Liver (tissue), 9 donors: ENCODE results near the gene DVL1. TPM values are rescaled to one million over a fixed set of nuclear protein-coding genes. Genes with fewer than 3 reads are reported as not detected.

ENCODE experiments used
- DNase-seq: peaks from one replicate; pipeline ENCODE4 v3.0.0-alpha.2; 2017; ENCODE audit warnings: low spot score
- H3K27ac ChIP-seq, 2 donors: one replicate each; pipeline ENCODE4 v1.7.0; 2013; ENCODE audit warnings: inconsistent platforms in 2 of 2, low read length in 2 of 2, control low read depth in 1 of 2, low read depth in 1 of 2, mild to moderate bottlenecking in 1 of 2
- H3K27me3 ChIP-seq, 4 donors: one replicate each; pipeline versions ENCODE4 v1.6.1 to v1.7.0; 2013; ENCODE audit warnings: low read length in 3 of 4, inconsistent platforms in 1 of 4, mild to moderate bottlenecking in 1 of 4, moderate library complexity in 1 of 4; ENCODE audit not compliant: control insufficient read depth in 4 of 4, insufficient read depth in 4 of 4
- H3K36me3 ChIP-seq, 4 donors: one replicate each; pipeline versions ENCODE4 v1.6.1 to v1.7.0; 2013; ENCODE audit warnings: low read length in 3 of 4, mild to moderate bottlenecking in 3 of 4, low read depth in 1 of 4, moderate library complexity in 1 of 4; ENCODE audit not compliant: control insufficient read depth in 4 of 4, insufficient read depth in 3 of 4
- H3K4me1 ChIP-seq, 4 donors: one replicate each; pipeline versions ENCODE4 v1.6.1 to v1.7.0; 2013; ENCODE audit warnings: low read length in 3 of 4, mild to moderate bottlenecking in 3 of 4, moderate library complexity in 1 of 4; ENCODE audit not compliant: control insufficient read depth in 4 of 4, insufficient read depth in 4 of 4
- H3K4me3 ChIP-seq, 3 donors: one replicate each; pipeline versions ENCODE4 v1.6.1 to v1.7.0; 2013; ENCODE audit warnings: low read length in 3 of 3, control low read depth in 1 of 3, low read depth in 1 of 3, mild to moderate bottlenecking in 1 of 3
- H3K9ac ChIP-seq, 2 donors: one replicate each; pipeline ENCODE4 v1.7.0; 2013; ENCODE audit warnings: low read length in 2 of 2, mild to moderate bottlenecking in 2 of 2, moderate library complexity in 2 of 2, control low read depth in 1 of 2, low read depth in 1 of 2
- H3K9me3 ChIP-seq, 4 donors: one replicate each; pipeline versions ENCODE4 v1.6.1 to v1.7.0; 2013; ENCODE audit warnings: low read length in 3 of 4; ENCODE audit not compliant: control insufficient read depth in 4 of 4
- EGR1 ChIP-seq, 2 donors: IDR thresholded peaks; 2 replicates each; pipeline ENCODE4 v1.6.1; 2016 to 2018; ENCODE audit warnings: antibody characterized with exemption in 2 of 2, low read depth in 2 of 2
- FOXA2 ChIP-seq: IDR thresholded peaks from 2 replicates; pipeline ENCODE4 v1.6.1; 2016; ENCODE audit warnings: antibody characterized with exemption
- GABPA ChIP-seq, 2 donors: IDR thresholded peaks in 1 of 2; conservative IDR thresholded peaks in 1 of 2; 2 replicates each; pipeline ENCODE4 v1.6.1; 2016; ENCODE audit warnings: antibody characterized with exemption in 2 of 2, mild to moderate bottlenecking in 1 of 2, moderate library complexity in 1 of 2
- HNF4A ChIP-seq, 2 donors: conservative IDR thresholded peaks; 2 replicates each; pipeline ENCODE4 v1.6.1; 2016; ENCODE audit warnings: antibody characterized with exemption in 2 of 2, mild to moderate bottlenecking in 2 of 2
- HNF4G ChIP-seq: IDR thresholded peaks from 2 replicates; pipeline ENCODE4 v1.6.1; 2016; ENCODE audit warnings: antibody characterized with exemption
- NR2F2 ChIP-seq: IDR thresholded peaks from 2 replicates; pipeline ENCODE4 v1.6.1; 2016; ENCODE audit warnings: antibody characterized with exemption
- RAD21 ChIP-seq, 2 donors: IDR thresholded peaks; 2 replicates each; pipeline ENCODE4 v1.6.1; 2016; ENCODE audit warnings: antibody characterized with exemption in 2 of 2, mild to moderate bottlenecking in 2 of 2
- RXRA ChIP-seq, 2 donors: IDR thresholded peaks; 2 replicates each; pipeline ENCODE4 v1.6.1; 2017 to 2018; ENCODE audit warnings: antibody characterized with exemption in 2 of 2, mild to moderate bottlenecking in 1 of 2
- SP1 ChIP-seq: IDR thresholded peaks from 2 replicates; pipeline ENCODE4 v1.6.1; 2018; ENCODE audit warnings: antibody characterized with exemption, mild to moderate bottlenecking
- TAF1 ChIP-seq: conservative IDR thresholded peaks from 2 replicates; pipeline ENCODE4 v1.6.1; 2016; ENCODE audit warnings: antibody characterized with exemption, mild to moderate bottlenecking
- WGBS: extraction: QIAGEN DNeasy Blood & Tissue Kit; methylation state at CpG from one replicate; pipeline ENCODE4 v1.1.7; 2013; 5-methylcytosine and 5-hydroxymethylcytosine counted together
- polyA plus RNA-seq, 2 donors: library from polyadenylated mRNA; stranded (reverse) in 1 of 2; unstranded in 1 of 2; fragments of 200-250 nt in 1 of 2; fragments of >200 nt in 1 of 2; fragmentation: Nextera tagmentation in 1 of 2; extraction: Ambion mirVana in 1 of 2; gene quantifications; one replicate each; pipeline versions ENCODE4 v1.2.1 to v1.2.3, GENCODE V29; 2013 to 2015
- total RNA-seq, 2 donors: library from RNA; depleted of rRNA; stranded (reverse); fragments of >200 nt; gene quantifications; one replicate each; pipeline ENCODE4 v1.2.3, GENCODE V29; 2014
- TF ChIP-seq, protein P1 (sequence below): IDR thresholded peaks from 2 replicates; pipeline ENCODE4 v1.6.1; 2016; ENCODE audit warnings: antibody characterized with exemption
- TF ChIP-seq, protein P2 (sequence below): fragments of 150-350 bp; IDR thresholded peaks from 2 replicates; pipeline ENCODE4 v1.5.1; 2017; ENCODE audit warnings: improper control_type of control experiment, low read depth, low read length; ENCODE audit not compliant: missing input control
- donor health status: healthy.
- donor health status: healthy.
- donor health status: healthy.
- donor health status: healthy.
- donor health status: healthy.

Gene DVL1
- total and polyA plus RNA-seq, 4 donors, result 5.7 to 41.2 (median 24.8) TPM

DNA sequence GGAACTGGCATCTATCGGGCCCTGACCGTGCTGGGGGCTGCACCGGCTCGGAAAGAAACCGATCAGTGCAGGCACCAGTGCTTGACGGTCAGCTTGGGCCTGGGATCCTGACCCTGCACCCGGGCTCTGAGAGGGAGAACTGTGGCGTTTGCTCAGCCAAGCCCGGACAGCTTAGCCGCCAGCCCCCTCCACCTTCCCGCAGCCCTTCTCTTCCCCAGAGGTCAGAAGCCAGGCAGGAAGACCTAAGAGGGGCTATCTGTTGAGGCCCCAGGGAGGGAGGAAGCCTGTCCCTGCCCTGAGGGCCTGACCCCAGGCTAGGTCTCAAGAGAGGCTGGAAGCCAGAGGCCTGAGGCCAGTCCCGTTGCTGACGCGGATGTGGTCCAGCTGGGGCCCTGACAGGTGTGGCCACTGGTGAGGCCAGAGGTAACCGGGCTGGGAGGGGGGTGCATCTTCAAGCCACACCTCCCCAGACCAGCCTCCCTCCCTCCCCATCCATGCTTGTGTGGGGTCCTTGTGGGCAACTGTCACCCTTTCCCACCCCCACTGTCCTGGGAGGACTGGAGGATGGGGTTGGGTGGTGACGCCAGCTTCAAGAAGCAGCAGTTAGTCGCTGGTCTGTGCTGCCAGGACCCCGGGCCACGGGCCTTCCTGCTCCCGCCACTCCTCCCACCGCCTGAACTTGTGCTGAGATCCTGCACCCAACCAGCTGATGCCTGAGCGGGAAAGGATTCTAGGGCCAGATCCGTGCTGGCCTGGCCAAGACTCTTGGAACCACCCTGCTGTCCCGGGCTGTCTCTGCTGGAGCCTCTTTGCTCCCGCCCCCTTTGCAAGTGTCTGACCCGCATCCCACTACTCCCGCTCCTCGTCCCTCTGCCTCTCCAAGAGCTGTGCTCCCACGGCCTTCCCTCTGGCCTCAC is 2.6 kb upstream of the DVL1 start:
- Histone ChIP-seq H3K27ac (peak overlapping the region in 1 of 2 donors; percentile 33), H3K4me1 (peaks cover 11 to 44% (median 19%) of the 10 kb centered on the region in 4 donors), H3K4me3 (no peak overlapping the region), H3K27me3 (peaks cover 0 to 2% (median 0%) of the 10 kb centered on the region in 4 donors), H3K36me3 (no peaks in the 10 kb centered on the region), H3K9ac (no peak overlapping the region), H3K9me3 (no peaks in the 10 kb centered on the region)
- TF ChIP-seq HNF4G (no peak), NR2F2 (peak; percentile 9)
- WGBS, result 75% methylated on average over 29 of the region's 29 CpGs
- no peak for DNase-seq

DNA sequence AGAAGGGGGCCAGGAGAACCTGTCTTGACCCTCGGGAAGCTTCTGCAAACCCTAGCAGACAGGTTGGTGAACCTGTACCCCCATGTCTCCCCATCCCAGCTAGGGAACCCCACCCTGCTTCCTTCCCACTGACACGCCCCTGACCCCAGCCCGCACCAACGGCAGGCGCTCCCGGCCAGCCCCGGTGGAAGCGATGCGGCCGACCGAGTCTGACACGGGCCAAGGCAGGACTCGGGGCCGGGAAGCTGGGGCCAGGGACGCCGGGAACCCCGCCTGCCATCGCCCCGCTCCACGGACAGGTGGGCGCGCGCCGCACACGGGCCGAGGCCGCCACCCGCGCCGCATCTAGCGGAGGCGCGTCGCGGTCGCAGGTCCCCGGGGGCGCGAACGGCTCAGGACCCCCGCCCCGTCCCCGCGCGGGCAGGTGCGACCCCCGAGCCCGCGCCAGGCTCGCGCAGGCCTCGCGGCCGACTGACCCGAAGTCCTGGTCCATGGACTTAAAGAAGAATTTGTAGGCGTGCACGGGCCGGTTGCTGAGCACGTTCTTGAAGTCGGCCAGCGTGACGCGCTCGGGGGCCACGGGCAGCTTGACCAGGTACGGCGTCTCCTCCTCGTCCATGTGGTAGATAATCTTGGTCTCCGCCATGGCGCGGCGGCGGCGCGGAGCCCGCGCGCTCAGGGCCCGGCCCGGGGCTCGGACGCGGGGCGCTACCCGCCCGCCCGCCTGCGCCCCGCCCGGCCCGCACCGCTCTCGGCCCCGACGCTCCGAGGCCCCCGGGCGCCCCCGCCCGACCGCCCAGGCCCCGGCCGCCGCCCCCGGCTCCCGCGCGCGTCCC is 580 bp downstream of the DVL1 start:
- TF ChIP-seq SP1, result no peak
- no peak for TF ChIP-seq NR2F2
- TF ChIP-seq RAD21 (IDR thresholded peaks at IDR 0.05), result no peak
- no peak for TF ChIP-seq FOXA2
- TF ChIP-seq HNF4G, result no peak
- TF ChIP-seq HNF4A (conservative IDR thresholded peaks at IDR 0.05), result no peak
- no peak for TF ChIP-seq TAF1
- no peak for TF ChIP-seq RXRA (IDR thresholded peaks at IDR 0.05)
- TF ChIP-seq, protein P1, sequence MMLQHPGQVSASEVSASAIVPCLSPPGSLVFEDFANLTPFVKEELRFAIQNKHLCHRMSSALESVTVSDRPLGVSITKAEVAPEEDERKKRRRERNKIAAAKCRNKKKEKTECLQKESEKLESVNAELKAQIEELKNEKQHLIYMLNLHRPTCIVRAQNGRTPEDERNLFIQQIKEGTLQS, result no peak
- TF ChIP-seq, protein P2, sequence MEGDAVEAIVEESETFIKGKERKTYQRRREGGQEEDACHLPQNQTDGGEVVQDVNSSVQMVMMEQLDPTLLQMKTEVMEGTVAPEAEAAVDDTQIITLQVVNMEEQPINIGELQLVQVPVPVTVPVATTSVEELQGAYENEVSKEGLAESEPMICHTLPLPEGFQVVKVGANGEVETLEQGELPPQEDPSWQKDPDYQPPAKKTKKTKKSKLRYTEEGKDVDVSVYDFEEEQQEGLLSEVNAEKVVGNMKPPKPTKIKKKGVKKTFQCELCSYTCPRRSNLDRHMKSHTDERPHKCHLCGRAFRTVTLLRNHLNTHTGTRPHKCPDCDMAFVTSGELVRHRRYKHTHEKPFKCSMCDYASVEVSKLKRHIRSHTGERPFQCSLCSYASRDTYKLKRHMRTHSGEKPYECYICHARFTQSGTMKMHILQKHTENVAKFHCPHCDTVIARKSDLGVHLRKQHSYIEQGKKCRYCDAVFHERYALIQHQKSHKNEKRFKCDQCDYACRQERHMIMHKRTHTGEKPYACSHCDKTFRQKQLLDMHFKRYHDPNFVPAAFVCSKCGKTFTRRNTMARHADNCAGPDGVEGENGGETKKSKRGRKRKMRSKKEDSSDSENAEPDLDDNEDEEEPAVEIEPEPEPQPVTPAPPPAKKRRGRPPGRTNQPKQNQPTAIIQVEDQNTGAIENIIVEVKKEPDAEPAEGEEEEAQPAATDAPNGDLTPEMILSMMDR, result no peak

DNA sequence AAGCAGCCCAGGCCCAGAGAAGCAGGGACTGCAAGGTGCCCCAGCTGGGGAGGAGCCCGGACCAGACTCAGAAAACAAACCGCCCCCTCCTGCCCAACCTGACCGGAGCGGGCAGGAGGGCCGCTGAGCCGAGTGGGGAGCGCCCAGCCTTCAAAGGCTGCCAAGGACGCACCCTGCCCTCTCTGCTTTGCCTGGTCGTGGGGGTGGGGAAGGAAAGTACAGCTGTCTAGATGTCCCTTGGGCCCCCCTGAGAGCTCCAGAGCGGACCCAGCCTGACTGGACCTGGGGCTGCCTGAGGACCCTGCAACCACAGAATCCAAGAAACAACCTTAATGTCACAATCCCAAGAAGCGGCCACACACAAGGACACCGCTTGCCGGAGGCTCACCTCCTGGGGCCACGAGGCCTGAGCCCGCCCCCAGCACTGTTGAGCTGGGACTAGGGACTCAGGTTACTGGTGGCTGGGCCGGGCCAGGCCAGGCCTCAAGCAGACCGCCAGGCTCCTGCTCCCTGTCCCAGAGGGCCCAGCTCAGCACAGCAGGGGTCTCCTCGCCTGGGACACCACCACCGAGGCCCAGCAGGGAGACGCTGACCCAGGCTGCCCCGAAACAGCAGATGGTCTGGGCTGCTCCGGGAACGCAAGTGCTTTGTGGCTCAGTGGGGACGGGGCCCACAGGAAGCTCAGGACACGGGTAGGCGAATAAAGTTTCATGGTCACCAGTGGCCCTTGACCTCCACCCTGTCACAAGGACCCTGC is 1.4 kb downstream of the DVL1 start:
- peak overlapping the region; percentile 74 to 75 for H3K9ac ChIP-seq
- H3K36me3 ChIP-seq, result no peaks in the 10 kb centered on the region
- no peak for DNase-seq
- H3K9me3 ChIP-seq, result no peaks in the 10 kb centered on the region
- H3K4me3 ChIP-seq, result peak overlapping the region; percentile 39 to 94 (median 79)
- WGBS, result 20% methylated on average over 26 of the region's 26 CpGs
- H3K27ac ChIP-seq, result peak overlapping the region; percentile 64 to 87
- peaks cover 34 to 71% (median 53%) of the 10 kb centered on the region in 4 donors for H3K4me1 ChIP-seq
- TF ChIP-seq SP1 (peak; percentile 6), GABPA (IDR thresholded peaks at IDR 0.05 in 1 of 2, conservative IDR thresholded peaks at IDR 0.05 in 1 of 2) (peak in 1 of 2 donors; percentile 43), HNF4A (conservative IDR thresholded peaks at IDR 0.05) (peak; percentile 40 to 66), RXRA (IDR thresholded peaks at IDR 0.05) (peak; percentile 37 to 49), EGR1 (IDR thresholded peaks at IDR 0.05; ENCODE audit: low read depth in 2 of 2) (no peak)
- H3K27me3 ChIP-seq, result peaks cover 0 to 2% (median 0%) of the 10 kb centered on the region in 4 donors

More for the DNA sequence above, 580 bp downstream of the DVL1 start:
- Histone ChIP-seq H3K4me1 (peaks cover 34 to 65% (median 49%) of the 10 kb centered on the region in 4 donors), H3K9ac (peak overlapping the region; percentile 74 to 75), H3K9me3 (no peaks in the 10 kb centered on the region), H3K27me3 (peaks cover 0 to 2% (median 0%) of the 10 kb centered on the region in 4 donors), H3K4me3 (peak overlapping the region; percentile 39 to 94 (median 79)), H3K36me3 (no peaks in the 10 kb centered on the region), H3K27ac (peak overlapping the region; percentile 64 to 87)
- under 1% methylated on average over 109 of the region's 109 CpGs for WGBS
- DNase-seq, result no peak
